Measurements from ENCODE around the gene ADRA2B.

ADRA2B gene

DNA sequence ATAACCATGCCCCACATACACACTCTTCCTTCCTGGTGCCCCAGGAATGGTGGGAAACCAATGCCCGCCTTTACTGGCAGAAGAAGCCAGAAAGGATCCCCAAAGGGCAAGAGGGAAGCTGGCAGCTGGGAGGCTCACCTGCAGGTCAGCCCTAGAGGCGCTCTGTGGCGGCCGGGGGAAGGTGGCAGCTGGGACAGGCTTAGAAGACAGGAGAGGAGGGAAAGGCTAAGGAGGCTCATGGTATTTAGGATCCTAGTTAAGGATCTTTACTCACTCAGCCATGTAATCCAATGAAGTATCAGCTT, 23.8 kb downstream of the ADRA2B start:
- TF ChIP-seq YY1 (IDR thresholded peaks at IDR 0.05; ENCODE audit: low read depth), result no peak
- TF ChIP-seq NFIC (IDR thresholded peaks at IDR 0.05), result no peak
- no peak for TF ChIP-seq TAF1 (IDR thresholded peaks at IDR 0.05; ENCODE audit: low read depth)
- TF ChIP-seq, protein P1, sequence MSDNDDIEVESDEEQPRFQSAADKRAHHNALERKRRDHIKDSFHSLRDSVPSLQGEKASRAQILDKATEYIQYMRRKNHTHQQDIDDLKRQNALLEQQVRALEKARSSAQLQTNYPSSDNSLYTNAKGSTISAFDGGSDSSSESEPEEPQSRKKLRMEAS (IDR thresholded peaks at IDR 0.05), result no peak
- TF ChIP-seq, protein P2, sequence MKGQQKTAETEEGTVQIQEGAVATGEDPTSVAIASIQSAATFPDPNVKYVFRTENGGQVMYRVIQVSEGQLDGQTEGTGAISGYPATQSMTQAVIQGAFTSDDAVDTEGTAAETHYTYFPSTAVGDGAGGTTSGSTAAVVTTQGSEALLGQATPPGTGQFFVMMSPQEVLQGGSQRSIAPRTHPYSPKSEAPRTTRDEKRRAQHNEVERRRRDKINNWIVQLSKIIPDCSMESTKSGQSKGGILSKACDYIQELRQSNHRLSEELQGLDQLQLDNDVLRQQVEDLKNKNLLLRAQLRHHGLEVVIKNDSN (IDR thresholded peaks at IDR 0.05), result no peak
- TF ChIP-seq CREB1 (IDR thresholded peaks at IDR 0.05; ENCODE audit: low read depth), result no peak
- TF ChIP-seq TEAD4 (IDR thresholded peaks at IDR 0.05), result no peak
- TF ChIP-seq FOXM1 (IDR thresholded peaks at IDR 0.05; ENCODE audit: borderline replicate concordance, low read depth), result no peak
- TF ChIP-seq TCF12 (IDR thresholded peaks at IDR 0.05; ENCODE audit: low read depth), result no peak

DNA sequence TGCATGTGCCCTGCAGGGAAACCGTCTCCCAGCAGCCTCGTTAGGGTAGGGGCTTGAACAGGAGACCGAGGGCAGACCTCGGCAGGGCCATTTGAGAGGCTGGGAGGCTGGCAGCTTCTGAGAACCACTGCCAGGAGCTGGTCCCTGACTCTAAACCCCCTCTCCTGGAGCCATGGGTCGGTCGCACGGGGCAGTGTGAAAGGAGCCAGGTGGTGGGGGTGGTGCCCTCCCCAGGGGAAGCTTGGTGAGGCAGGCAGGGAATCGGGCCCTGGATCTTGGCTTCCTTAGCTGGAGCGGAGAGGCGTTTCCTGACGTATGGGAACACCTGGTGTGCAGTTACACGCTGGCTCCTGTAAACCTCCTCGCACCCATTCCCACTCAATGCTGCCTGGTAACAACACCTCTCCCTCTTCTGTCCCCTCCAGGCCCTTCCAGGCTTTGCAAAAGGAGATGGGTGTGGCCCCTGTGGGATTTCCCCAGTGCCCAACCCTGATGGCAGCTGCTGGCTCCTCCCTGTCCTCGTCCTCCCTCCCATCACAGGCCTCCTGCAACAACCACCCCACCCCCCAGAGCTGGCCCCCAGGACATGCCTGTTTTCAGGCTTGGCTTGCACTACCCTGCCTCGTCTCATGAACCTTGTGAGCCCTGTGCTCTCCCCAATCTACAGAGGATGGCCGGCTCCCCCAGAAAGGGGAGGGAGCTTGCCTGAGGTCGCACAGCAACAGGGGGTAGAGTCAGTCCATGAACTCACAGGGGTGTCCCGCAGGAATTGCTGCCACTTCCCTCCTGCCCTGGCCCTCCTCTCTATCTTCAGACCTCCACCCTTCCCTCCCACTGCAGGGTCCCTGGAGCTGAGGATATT, 24.4 kb downstream of the ADRA2B start:
- TF ChIP-seq EP300 (IDR thresholded peaks at IDR 0.05; ENCODE audit: borderline replicate concordance) (no peak), EGR1 (IDR thresholded peaks at IDR 0.05) (no peak), TCF12 (IDR thresholded peaks at IDR 0.05; ENCODE audit: low read depth) (no peak), TEAD4 (IDR thresholded peaks at IDR 0.05) (no peak), NFIC (IDR thresholded peaks at IDR 0.05) (no peak), RAD21 (IDR thresholded peaks at IDR 0.05; ENCODE audit: low read depth) (no peak)
- TF ChIP-seq, protein P2 (IDR thresholded peaks at IDR 0.05), result no peak

DNA sequence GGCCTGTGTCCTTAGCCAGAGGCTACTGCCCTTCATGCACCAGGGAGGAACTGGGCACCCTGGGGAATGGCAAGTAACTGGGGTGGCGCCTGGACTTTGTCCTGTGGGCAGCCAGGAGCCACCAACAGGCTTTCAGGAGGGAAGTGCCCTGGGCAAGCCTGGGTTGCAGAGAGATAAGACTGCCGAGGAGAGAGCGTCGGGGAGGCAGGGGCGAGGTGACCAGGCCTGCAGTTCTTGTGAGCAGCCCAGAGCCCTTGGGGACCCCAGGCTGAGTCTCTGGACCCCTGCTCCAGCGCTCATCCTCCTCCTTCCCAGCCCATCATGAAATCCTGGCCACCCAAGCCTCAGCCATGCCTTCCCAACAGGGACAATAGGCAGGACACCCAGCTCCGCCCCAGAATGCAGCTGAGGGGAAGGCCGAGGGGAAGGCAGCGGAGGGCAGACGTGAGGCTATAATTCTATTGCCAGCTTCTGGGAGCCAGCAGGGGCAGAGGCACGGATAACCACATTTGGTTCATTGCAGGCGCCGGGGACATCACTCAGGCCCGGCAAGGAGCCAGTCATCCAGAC, 25.1 kb downstream of the ADRA2B start:
- TF ChIP-seq, protein P3, sequence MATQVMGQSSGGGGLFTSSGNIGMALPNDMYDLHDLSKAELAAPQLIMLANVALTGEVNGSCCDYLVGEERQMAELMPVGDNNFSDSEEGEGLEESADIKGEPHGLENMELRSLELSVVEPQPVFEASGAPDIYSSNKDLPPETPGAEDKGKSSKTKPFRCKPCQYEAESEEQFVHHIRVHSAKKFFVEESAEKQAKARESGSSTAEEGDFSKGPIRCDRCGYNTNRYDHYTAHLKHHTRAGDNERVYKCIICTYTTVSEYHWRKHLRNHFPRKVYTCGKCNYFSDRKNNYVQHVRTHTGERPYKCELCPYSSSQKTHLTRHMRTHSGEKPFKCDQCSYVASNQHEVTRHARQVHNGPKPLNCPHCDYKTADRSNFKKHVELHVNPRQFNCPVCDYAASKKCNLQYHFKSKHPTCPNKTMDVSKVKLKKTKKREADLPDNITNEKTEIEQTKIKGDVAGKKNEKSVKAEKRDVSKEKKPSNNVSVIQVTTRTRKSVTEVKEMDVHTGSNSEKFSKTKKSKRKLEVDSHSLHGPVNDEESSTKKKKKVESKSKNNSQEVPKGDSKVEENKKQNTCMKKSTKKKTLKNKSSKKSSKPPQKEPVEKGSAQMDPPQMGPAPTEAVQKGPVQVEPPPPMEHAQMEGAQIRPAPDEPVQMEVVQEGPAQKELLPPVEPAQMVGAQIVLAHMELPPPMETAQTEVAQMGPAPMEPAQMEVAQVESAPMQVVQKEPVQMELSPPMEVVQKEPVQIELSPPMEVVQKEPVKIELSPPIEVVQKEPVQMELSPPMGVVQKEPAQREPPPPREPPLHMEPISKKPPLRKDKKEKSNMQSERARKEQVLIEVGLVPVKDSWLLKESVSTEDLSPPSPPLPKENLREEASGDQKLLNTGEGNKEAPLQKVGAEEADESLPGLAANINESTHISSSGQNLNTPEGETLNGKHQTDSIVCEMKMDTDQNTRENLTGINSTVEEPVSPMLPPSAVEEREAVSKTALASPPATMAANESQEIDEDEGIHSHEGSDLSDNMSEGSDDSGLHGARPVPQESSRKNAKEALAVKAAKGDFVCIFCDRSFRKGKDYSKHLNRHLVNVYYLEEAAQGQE (IDR thresholded peaks at IDR 0.05; ENCODE audit: low read depth), result no peak
- TF ChIP-seq, protein P2 (IDR thresholded peaks at IDR 0.05), result no peak
- TF ChIP-seq CREB1 (IDR thresholded peaks at IDR 0.05; ENCODE audit: low read depth) (no peak), ZBTB7A (IDR thresholded peaks at IDR 0.05; ENCODE audit: low read depth) (no peak), RAD21 (IDR thresholded peaks at IDR 0.05; ENCODE audit: low read depth) (no peak), EGR1 (IDR thresholded peaks at IDR 0.05) (no peak), TAF1 (IDR thresholded peaks at IDR 0.05; ENCODE audit: low read depth) (no peak), YY1 (IDR thresholded peaks at IDR 0.05; ENCODE audit: low read depth) (no peak), TEAD4 (IDR thresholded peaks at IDR 0.05) (no peak), NFIC (IDR thresholded peaks at IDR 0.05) (no peak), EP300 (IDR thresholded peaks at IDR 0.05; ENCODE audit: borderline replicate concordance) (no peak), CEBPB (IDR thresholded peaks at IDR 0.05) (no peak), TCF12 (IDR thresholded peaks at IDR 0.05; ENCODE audit: low read depth) (no peak)

DNA sequence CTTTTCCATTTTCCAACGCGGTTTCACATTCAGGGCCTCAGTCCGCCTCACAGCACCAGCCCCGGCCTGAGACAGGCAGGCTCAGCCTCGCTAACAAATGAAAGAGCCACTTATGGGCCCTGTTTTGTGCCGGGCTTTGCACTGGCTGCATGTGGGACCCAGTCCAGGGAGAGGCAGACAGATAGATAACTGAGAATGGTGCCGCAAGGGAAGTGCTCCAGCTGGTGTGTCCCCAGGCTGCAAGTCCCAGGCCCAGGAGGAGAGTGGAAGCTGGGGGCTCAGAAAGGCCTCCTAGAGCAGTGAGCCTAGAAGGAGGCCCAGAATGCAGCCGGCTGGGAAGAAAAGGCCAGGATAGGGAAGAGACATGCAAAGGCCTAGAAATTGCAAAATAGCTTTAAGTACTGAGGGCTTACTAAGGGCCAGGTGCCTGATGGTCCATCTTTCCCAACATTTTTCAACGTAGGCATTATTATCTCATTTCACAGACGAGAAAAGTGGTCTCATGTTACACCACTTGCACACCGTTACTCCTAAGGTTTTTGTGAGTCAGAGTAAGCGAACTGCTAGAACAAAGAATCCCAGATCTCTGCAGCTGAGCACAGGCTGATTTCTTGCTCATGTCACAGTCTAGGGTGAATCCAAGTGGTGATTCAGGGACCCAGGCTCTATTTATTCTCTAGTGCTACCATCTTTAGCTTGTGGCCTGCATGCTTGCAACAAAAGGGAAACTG, 26.0 kb downstream of the ADRA2B start:
- TF ChIP-seq, protein P1 (IDR thresholded peaks at IDR 0.05), result no peak
- no peak for TF ChIP-seq YY1 (IDR thresholded peaks at IDR 0.05; ENCODE audit: low read depth)
- no peak for TF ChIP-seq RAD21 (IDR thresholded peaks at IDR 0.05; ENCODE audit: low read depth)
- TF ChIP-seq TCF12 (IDR thresholded peaks at IDR 0.05; ENCODE audit: low read depth), result no peak
- TF ChIP-seq EP300 (IDR thresholded peaks at IDR 0.05; ENCODE audit: borderline replicate concordance), result no peak
- no peak for TF ChIP-seq TEAD4 (IDR thresholded peaks at IDR 0.05)
- TF ChIP-seq, protein P3 (IDR thresholded peaks at IDR 0.05; ENCODE audit: low read depth), result no peak
- TF ChIP-seq, protein P2 (IDR thresholded peaks at IDR 0.05), result no peak
- no peak for TF ChIP-seq ZBTB7A (IDR thresholded peaks at IDR 0.05; ENCODE audit: low read depth)
- TF ChIP-seq FOXM1 (IDR thresholded peaks at IDR 0.05; ENCODE audit: borderline replicate concordance, low read depth), result no peak
- TF ChIP-seq TAF1 (IDR thresholded peaks at IDR 0.05; ENCODE audit: low read depth), result no peak
- no peak for TF ChIP-seq CREB1 (IDR thresholded peaks at IDR 0.05; ENCODE audit: low read depth)
